ENCODE results near the gene CCBE1. TPM values are rescaled to one million over a fixed set of nuclear protein-coding genes. Genes with fewer than 3 reads are reported as not detected.

Gene CCBE1
- total RNA-seq, 1 donor from 2014 or later, result 6.4 TPM

- H4K20me1 ChIP-seq (ENCODE audit: low read depth), result no peaks in the 10 kb centered on the region
- H3F3A ChIP-seq (ENCODE audit: low read depth), result no peaks in the 10 kb centered on the region
- H3K4me2 ChIP-seq, result no peak overlapping the region
- TF ChIP-seq CTCF (IDR thresholded peaks at IDR 0.05), result no peak
- H3K9me3 Mint-ChIP-seq, result no peaks in the 10 kb centered on the region
- no peak overlapping the region for H3K4me3 ChIP-seq
- no peaks in the 10 kb centered on the region for H3K36me3 Mint-ChIP-seq
- no peaks in the 10 kb centered on the region for H3K36me3 ChIP-seq
- no peaks in the 10 kb centered on the region for H3K79me2 ChIP-seq (ENCODE audit: low read depth)
- no peak for DNase-seq (ENCODE audit: low spot score)
- H3K4me1 Mint-ChIP-seq, result no peaks in the 10 kb centered on the region
- no peaks in the 10 kb centered on the region for H3K27me3 ChIP-seq
- H3K9me3 ChIP-seq (ENCODE audit: low read depth), result no peaks in the 10 kb centered on the region
- no peak overlapping the region for H3K27ac ChIP-seq
- H3K27me3 Mint-ChIP-seq (ENCODE audit: insufficient read depth, low read depth), result no peaks in the 10 kb centered on the region
- H2AFZ ChIP-seq (replicated peaks), result no peak overlapping the region
- H3K27ac Mint-ChIP-seq, result no peak overlapping the region
- no peak overlapping the region for H3K4me3 Mint-ChIP-seq
- H3K4me1 ChIP-seq, result no peaks in the 10 kb centered on the region
- H3K9ac ChIP-seq, result no peak overlapping the region
Observed at GRCh38 chr18:59540346-59540745, 156.9 kb downstream of the CCBE1 start.

GRCh38 chr18:59539108-59539507 lies 158.1 kb downstream of the CCBE1 start:
- Histone ChIP-seq H3K4me1 (no peaks in the 10 kb centered on the region), H3K4me3 (no peak overlapping the region), H3K4me2 (no peak overlapping the region), H3K9me3 (ENCODE audit: low read depth) (no peaks in the 10 kb centered on the region), H3K27me3 (no peaks in the 10 kb centered on the region), H3K27ac (no peak overlapping the region), H2AFZ (replicated peaks) (no peak overlapping the region), H3K9ac (no peak overlapping the region), H3F3A (ENCODE audit: low read depth) (no peaks in the 10 kb centered on the region), H4K20me1 (ENCODE audit: low read depth) (no peaks in the 10 kb centered on the region), H3K79me2 (ENCODE audit: low read depth) (no peaks in the 10 kb centered on the region), H3K36me3 (no peaks in the 10 kb centered on the region)
- H3K27ac Mint-ChIP-seq, result no peak overlapping the region
- TF ChIP-seq EZH2phosphoT487 (IDR thresholded peaks at IDR 0.05) (no peak), CTCF (IDR thresholded peaks at IDR 0.05) (no peak), EZH2 (IDR thresholded peaks at IDR 0.05) (no peak)
- DNase-seq (ENCODE audit: low spot score), result no peak
- H3K9me3 Mint-ChIP-seq, result no peaks in the 10 kb centered on the region
- no peak overlapping the region for H3K4me3 Mint-ChIP-seq
- no peaks in the 10 kb centered on the region for H3K4me1 Mint-ChIP-seq
- no peaks in the 10 kb centered on the region for H3K36me3 Mint-ChIP-seq
- no peaks in the 10 kb centered on the region for H3K27me3 Mint-ChIP-seq (ENCODE audit: insufficient read depth, low read depth)

- H3K27me3 ChIP-seq, result no peaks in the 10 kb centered on the region
- Mint-ChIP-seq H3K36me3 (no peaks in the 10 kb centered on the region), H3K27ac (no peak overlapping the region), H3K9me3 (no peaks in the 10 kb centered on the region), H3K4me1 (no peaks in the 10 kb centered on the region), H3K4me3 (no peak overlapping the region), H3K27me3 (ENCODE audit: insufficient read depth, low read depth) (no peaks in the 10 kb centered on the region)
- H3K36me3 ChIP-seq, result no peaks in the 10 kb centered on the region
- no peak overlapping the region for H2AFZ ChIP-seq (replicated peaks)
- H3K27ac ChIP-seq, result no peak overlapping the region
- no peaks in the 10 kb centered on the region for H3K4me1 ChIP-seq
- H3K79me2 ChIP-seq (ENCODE audit: low read depth), result no peaks in the 10 kb centered on the region
- H3K9ac ChIP-seq, result no peak overlapping the region
- no peak overlapping the region for H3K4me3 ChIP-seq
- no peaks in the 10 kb centered on the region for H3K9me3 ChIP-seq (ENCODE audit: low read depth)
- no peak for TF ChIP-seq EZH2phosphoT487 (IDR thresholded peaks at IDR 0.05)
- TF ChIP-seq EZH2 (IDR thresholded peaks at IDR 0.05), result no peak
- TF ChIP-seq CTCF (IDR thresholded peaks at IDR 0.05), result no peak
- DNase-seq (ENCODE audit: low spot score), result no peak
- H3F3A ChIP-seq (ENCODE audit: low read depth), result no peaks in the 10 kb centered on the region
- no peak overlapping the region for H3K4me2 ChIP-seq
- no peaks in the 10 kb centered on the region for H4K20me1 ChIP-seq (ENCODE audit: low read depth)
Observed at GRCh38 chr18:59537579-59537978, 159.6 kb downstream of the CCBE1 start.

- H3K27ac Mint-ChIP-seq, result no peak overlapping the region
- Histone ChIP-seq H3K79me2 (ENCODE audit: low read depth) (no peaks in the 10 kb centered on the region), H2AFZ (replicated peaks) (no peak overlapping the region), H3K4me3 (no peak overlapping the region), H3K4me2 (no peak overlapping the region), H3K4me1 (no peaks in the 10 kb centered on the region), H3K9ac (no peak overlapping the region), H4K20me1 (ENCODE audit: low read depth) (no peaks in the 10 kb centered on the region), H3K27me3 (no peaks in the 10 kb centered on the region), H3F3A (ENCODE audit: low read depth) (no peaks in the 10 kb centered on the region), H3K9me3 (ENCODE audit: low read depth) (no peaks in the 10 kb centered on the region), H3K36me3 (no peaks in the 10 kb centered on the region), H3K27ac (no peak overlapping the region)
- H3K9me3 Mint-ChIP-seq, result no peaks in the 10 kb centered on the region
- no peaks in the 10 kb centered on the region for H3K36me3 Mint-ChIP-seq
- no peak for DNase-seq (ENCODE audit: low spot score)
- H3K4me1 Mint-ChIP-seq, result no peaks in the 10 kb centered on the region
- H3K27me3 Mint-ChIP-seq (ENCODE audit: insufficient read depth, low read depth), result no peaks in the 10 kb centered on the region
- TF ChIP-seq EZH2phosphoT487 (IDR thresholded peaks at IDR 0.05), result no peak
- no peak for TF ChIP-seq CTCF (IDR thresholded peaks at IDR 0.05)
- no peak for TF ChIP-seq EZH2 (IDR thresholded peaks at IDR 0.05)
- H3K4me3 Mint-ChIP-seq, result no peak overlapping the region
Observed at GRCh38 chr18:59536166-59536565, 161.1 kb downstream of the CCBE1 start.

All from neural progenitor cell (in vitro differentiated cells).